HG02763 (cell line): ENCODE results near the gene GDPD5.

ENCODE experiments used
- ATAC-seq: cut with Tn5 transposase; IDR thresholded peaks from one replicate; pipeline ENCODE4 v1.9.1; 2021; ENCODE audit warnings: mild to moderate bottlenecking, moderate library complexity; ENCODE audit not compliant: unreplicated experiment

GDPD5 gene

GRCh38 chr11:75495749-75496304, 29.9 kb downstream of the GDPD5 start:
- no peak for ATAC-seq

GRCh38 chr11:75493626-75494025, 32.1 kb downstream of the GDPD5 start:
- no peak for ATAC-seq

GRCh38 chr11:75492181-75492820, 33.4 kb downstream of the GDPD5 start:
- no peak for ATAC-seq

- no peak for ATAC-seq
Observed at GRCh38 chr11:75491465-75491864, 34.3 kb downstream of the GDPD5 start.

GRCh38 chr11:75490221-75491181, 35.2 kb downstream of the GDPD5 start:
- no peak for ATAC-seq

GRCh38 chr11:75487365-75487764, 38.4 kb downstream of the GDPD5 start:
- no peak for ATAC-seq

- no peak for ATAC-seq
Observed at GRCh38 chr11:75485742-75486141, 40.0 kb downstream of the GDPD5 start.

- ATAC-seq, result no peak
Observed at GRCh38 chr11:75482931-75483469, 42.7 kb downstream of the GDPD5 start.

- no peak for ATAC-seq
Observed at GRCh38 chr11:75481922-75482606, 43.7 kb downstream of the GDPD5 start.

- no peak for ATAC-seq
Observed at GRCh38 chr11:75481223-75481921, 44.4 kb downstream of the GDPD5 start.

GRCh38 chr11:75480185-75481175, 45.3 kb downstream of the GDPD5 start:
- no peak for ATAC-seq

- no peak for ATAC-seq
Observed at GRCh38 chr11:75479597-75480145, 46.1 kb downstream of the GDPD5 start.

GRCh38 chr11:75478783-75479596, 46.8 kb downstream of the GDPD5 start:
- no peak for ATAC-seq

- no peak for ATAC-seq
Observed at GRCh38 chr11:75477614-75477935, 48.2 kb downstream of the GDPD5 start.

- ATAC-seq, result no peak
Observed at GRCh38 chr11:75476739-75477613, 48.8 kb downstream of the GDPD5 start.

- ATAC-seq, result no peak
Observed at GRCh38 chr11:75475767-75476650, 49.7 kb downstream of the GDPD5 start.
